Daoy (cell line): ENCODE measurements around the gene CCDC40. TPM values are rescaled to one million over a fixed set of nuclear protein-coding genes. Genes with fewer than 3 reads are reported as not detected.
"Not testable (repeated sequence)": the region's sequence is repeated elsewhere in the genome, so short reads cannot be mapped to it uniquely, and the experiment has no call there.

Experiments used
- DNase-seq: peaks from one replicate; pipeline ENCODE4 v3.0.0-alpha.2; 2015; ENCODE audit warnings: low read depth
- total RNA-seq: library from RNA; depleted of rRNA; stranded (reverse); fragments of >200 nt; shearing (Covaris generic); gene quantifications from 2 replicates; pipeline ENCODE4 v1.2.3, GENCODE V29; 2014

The CCDC40 gene
- total RNA-seq, 1 experiment from 2014 or later: 1.7 TPM

GRCh38 chr17:80021600-80021999, 14.8 kb upstream of the CCDC40 start:
- DNase-seq: no peak

- DNase-seq: no peak
These were observed 12.8 kb upstream of the CCDC40 start for GRCh38 chr17:80023481-80024205.

GRCh38 chr17:80024206-80024972, 12.1 kb upstream of the CCDC40 start:
- DNase-seq: no peak

GRCh38 chr17:80025140-80025539, 11.3 kb upstream of the CCDC40 start:
- no peak for DNase-seq

GRCh38 chr17:80025796-80026195, 10.6 kb upstream of the CCDC40 start:
- DNase-seq: no peak

GRCh38 chr17:80026359-80027042, 9.9 kb upstream of the CCDC40 start:
- no peak for DNase-seq

- no peak for DNase-seq
These were observed 9.4 kb upstream of the CCDC40 start for GRCh38 chr17:80027043-80027435.

GRCh38 chr17:80028030-80028429, 8.4 kb upstream of the CCDC40 start:
- DNase-seq: no peak

GRCh38 chr17:80029258-80029974, 7.0 kb upstream of the CCDC40 start:
- peak; percentile 71 for DNase-seq

- no peak for DNase-seq
These were observed 5.6 kb upstream of the CCDC40 start for GRCh38 chr17:80030730-80031410.

GRCh38 chr17:80031691-80032430, 4.6 kb upstream of the CCDC40 start:
- no peak for DNase-seq

GRCh38 chr17:80032614-80033171, 3.7 kb upstream of the CCDC40 start:
- DNase-seq: no peak

- DNase-seq: no peak
These were observed 2.6 kb upstream of the CCDC40 start for GRCh38 chr17:80033840-80034239.

- DNase-seq: peak; percentile 41
These were observed 1.4 kb upstream of the CCDC40 start for GRCh38 chr17:80034791-80035686.

- DNase-seq: no peak
These were observed 830 bp upstream of the CCDC40 start, which contains the start of gene TBC1D16 for GRCh38 chr17:80035687-80035936. TBC1D16 (minus strand) TSS chr17:80035872; CDS start chr17:80013547, 22,325 bp downstream.

GRCh38 chr17:80036715-80037477, 454 bp downstream of the CCDC40 start:
- peak; percentile 37 for DNase-seq

GRCh38 chr17:80043963-80044362, 7.5 kb downstream of the CCDC40 start:
- DNase-seq: no peak

GRCh38 chr17:80045703-80046102, 9.3 kb downstream of the CCDC40 start:
- no peak for DNase-seq

- DNase-seq: not testable (repeated sequence)
These were observed 10.3 kb downstream of the CCDC40 start for GRCh38 chr17:80046709-80047108.
